Erythroblast (primary cell): Measurements from ENCODE around the gene NFIA.

ENCODE experiments used
- GATA1 ChIP-seq: IDR thresholded peaks from 2 replicates; pipeline ENCODE4 v1.6.1; 2011; ENCODE audit warnings: low read depth, mild to moderate bottlenecking, control low read depth, low read length, moderate library complexity
- POLR2A ChIP-seq: IDR thresholded peaks from 2 replicates; pipeline ENCODE4 v1.6.1; 2011; ENCODE audit warnings: mild to moderate bottlenecking, low read length

GRCh38 chr1:61090546-61091202 is 8.3 kb downstream of the NFIA start:
- TF ChIP-seq POLR2A (no peak), GATA1 (no peak)
